ENCODE data around the gene COL27A1.

Gene COL27A1

DNA sequence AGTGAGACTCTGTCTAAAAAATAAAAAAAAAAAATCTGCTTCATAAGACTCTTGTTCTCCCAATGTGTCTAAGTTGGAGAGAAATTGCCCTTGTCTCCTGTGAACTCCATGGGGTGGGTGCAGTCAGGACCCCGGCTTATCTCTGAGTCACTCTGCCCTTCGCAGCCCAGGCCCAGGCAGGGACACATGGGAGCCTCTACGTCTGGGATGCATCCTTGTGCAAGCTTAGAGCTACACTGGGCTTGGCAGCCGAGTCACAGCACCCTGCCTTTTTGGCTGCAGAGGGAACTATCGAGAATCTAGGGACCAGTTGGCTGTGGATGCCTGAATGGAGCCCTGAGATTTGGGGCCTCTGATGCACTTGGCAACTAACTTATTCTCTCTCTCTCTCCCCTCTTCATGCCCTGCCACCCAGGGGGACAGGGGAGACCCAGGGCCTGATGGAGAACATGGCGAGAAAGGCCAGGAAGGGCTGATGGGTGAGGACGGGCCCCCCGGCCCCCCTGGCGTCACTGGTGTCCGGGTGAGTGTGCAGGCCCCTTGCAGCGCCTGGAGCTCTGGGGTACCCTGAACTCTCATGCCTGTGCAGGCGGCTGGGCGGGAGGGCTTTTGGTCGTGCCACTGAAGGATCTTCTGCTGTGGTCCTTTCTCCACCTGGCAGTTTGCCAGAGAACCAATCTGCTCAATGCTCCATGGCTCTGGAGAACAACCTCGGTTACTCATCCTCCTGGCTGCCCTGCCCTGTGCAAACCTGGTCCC lies 120.1 kb downstream of the COL27A1 start:
- no peak for DNase-seq (ENCODE audit: low read depth)
- no peak overlapping the region for H3K4me3 ChIP-seq (ENCODE audit: control insufficient read depth, low read depth, low read length)

DNA sequence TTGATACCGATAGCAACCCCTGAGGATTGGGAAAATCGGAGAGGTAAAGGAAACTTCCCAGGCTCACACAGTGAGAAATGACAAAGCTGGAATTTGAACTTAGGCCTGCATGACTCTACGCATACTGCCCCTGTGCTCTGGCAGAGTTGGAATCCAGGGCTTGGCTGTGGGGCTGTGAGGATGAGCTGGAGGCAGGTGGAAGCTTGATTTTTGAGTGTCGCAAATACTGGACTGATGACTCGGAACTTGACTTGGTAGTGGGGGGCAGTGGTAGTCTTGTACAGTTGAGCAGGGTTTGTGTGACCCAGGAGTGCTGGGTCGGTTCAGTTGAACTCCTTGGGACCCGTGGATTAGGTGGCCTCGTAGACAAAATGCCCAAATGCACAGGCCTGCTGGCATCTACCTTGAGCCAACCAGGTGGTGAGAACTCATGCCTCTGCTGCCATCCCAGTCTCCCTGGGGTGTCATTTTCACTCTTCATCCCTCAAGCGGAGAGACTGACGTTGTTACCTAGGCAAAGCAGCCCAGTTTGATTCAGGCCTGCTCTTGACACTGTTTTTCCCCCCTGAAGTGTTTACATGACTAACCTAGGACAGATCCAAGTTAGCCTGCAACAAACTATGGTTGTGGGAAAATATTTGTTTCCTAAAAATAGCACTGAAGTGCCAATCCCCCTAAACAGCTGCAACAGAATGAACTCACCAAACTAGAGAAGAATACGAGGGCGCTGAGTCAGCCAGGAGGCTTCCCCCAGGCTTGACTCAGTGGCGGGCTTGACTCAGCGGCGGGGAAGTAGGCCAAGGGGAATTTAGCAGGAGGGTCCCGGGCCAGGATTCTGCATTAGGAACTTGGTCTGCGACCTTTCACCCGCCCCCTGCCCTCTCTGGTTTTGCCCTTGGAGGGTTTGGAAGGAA lies 121.8 kb downstream of the COL27A1 start:
- peak; percentile 93 for DNase-seq (ENCODE audit: low read depth)

More for the DNA sequence above, 120.1 kb downstream of the COL27A1 start:
- TF ChIP-seq, protein P1, sequence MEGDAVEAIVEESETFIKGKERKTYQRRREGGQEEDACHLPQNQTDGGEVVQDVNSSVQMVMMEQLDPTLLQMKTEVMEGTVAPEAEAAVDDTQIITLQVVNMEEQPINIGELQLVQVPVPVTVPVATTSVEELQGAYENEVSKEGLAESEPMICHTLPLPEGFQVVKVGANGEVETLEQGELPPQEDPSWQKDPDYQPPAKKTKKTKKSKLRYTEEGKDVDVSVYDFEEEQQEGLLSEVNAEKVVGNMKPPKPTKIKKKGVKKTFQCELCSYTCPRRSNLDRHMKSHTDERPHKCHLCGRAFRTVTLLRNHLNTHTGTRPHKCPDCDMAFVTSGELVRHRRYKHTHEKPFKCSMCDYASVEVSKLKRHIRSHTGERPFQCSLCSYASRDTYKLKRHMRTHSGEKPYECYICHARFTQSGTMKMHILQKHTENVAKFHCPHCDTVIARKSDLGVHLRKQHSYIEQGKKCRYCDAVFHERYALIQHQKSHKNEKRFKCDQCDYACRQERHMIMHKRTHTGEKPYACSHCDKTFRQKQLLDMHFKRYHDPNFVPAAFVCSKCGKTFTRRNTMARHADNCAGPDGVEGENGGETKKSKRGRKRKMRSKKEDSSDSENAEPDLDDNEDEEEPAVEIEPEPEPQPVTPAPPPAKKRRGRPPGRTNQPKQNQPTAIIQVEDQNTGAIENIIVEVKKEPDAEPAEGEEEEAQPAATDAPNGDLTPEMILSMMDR (IDR thresholded peaks at IDR 0.05; ENCODE audit: control insufficient read depth, insufficient read depth, low read depth, low read length, missing control alignments): no peak

DNA sequence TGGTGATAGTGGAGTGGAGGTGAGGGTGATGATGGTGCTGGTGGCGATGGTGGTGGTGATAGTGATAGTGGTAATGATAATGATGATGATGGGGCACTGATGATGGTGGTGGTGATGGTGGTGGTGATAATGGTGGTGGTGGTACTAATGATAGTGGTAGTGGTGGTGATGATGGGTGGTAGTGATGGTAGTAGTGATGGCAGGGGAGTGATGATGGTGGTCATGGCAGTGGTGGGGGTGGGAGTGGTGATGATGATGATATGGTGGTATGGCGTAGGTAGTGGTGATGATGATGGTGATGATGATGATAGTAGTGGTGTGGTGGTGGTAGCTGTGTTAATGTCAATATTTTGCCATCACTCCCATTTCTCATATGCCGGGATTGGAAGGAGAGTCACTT lies 123.0 kb downstream of the COL27A1 start:
- TF ChIP-seq, protein P1 (IDR thresholded peaks at IDR 0.05; ENCODE audit: control insufficient read depth, insufficient read depth, low read depth, low read length, missing control alignments): no peak
- no peak overlapping the region for H3K4me3 ChIP-seq (ENCODE audit: control insufficient read depth, low read depth, low read length)
- DNase-seq (ENCODE audit: low read depth): no peak

More for the DNA sequence above, 121.8 kb downstream of the COL27A1 start:
- TF ChIP-seq, protein P1 (IDR thresholded peaks at IDR 0.05; ENCODE audit: control insufficient read depth, insufficient read depth, low read depth, low read length, missing control alignments): no peak
- H3K4me3 ChIP-seq (ENCODE audit: control insufficient read depth, low read depth, low read length): no peak overlapping the region

DNA sequence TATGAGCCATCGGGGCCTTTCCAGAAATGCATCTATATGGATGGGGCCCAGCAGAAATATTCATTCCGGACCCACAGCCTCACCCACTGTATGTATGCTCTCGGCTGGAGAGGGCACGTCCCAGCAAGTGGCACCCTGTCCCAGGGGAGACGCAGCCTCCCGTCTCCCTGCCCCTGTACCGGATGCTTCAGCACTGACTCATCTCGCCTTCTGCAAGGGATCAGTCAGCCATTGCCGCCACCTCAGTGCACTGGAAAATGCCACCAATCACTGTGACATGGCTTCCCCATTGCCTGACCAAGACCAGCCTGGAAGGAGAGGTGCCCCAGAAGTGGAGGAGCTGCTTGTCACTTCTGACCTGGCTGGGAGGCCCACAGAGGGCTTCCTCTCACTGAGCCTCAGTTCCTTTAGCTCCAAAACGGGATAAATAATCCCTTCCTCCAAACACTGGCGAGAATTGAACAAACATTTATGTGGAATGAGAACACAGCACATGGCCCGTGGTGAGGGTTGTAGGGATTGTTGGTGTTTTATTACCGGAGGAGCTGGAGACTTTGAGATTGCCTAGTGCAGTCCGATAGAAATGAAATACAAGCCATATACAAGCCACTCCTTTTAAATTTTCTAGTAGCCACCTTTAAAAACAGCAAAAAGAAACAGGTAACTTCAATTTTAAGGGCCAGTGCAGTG lies 123.7 kb downstream of the COL27A1 start:
- DNase-seq (ENCODE audit: low read depth): no peak
- H3K4me3 ChIP-seq (ENCODE audit: control insufficient read depth, low read depth, low read length): no peak overlapping the region
- TF ChIP-seq, protein P1 (IDR thresholded peaks at IDR 0.05; ENCODE audit: control insufficient read depth, insufficient read depth, low read depth, low read length, missing control alignments): no peak

DNA sequence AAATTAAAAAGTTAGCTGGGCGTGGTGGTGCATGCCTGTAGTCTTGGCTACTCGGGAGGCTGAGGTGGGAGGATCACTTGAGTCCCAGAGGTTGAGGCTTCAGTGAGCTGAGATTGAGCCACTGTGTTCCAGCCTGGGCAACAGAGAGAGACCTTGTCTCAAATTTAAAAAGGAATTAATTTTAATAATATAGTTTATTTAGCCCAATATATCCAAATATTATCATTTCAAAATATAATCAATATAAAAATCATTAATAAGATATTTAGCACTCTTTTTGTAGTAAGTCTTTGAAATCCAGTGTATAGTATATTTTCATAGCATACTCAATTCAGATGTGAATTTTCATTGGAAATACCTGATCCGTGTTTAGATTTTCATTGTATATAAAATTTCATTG lies 124.4 kb downstream of the COL27A1 start:
- TF ChIP-seq, protein P1 (IDR thresholded peaks at IDR 0.05; ENCODE audit: control insufficient read depth, insufficient read depth, low read depth, low read length, missing control alignments): no peak
- DNase-seq (ENCODE audit: low read depth): no peak

More for the DNA sequence above, 124.4 kb downstream of the COL27A1 start:
- H3K4me3 ChIP-seq (ENCODE audit: control insufficient read depth, low read depth, low read length): no peak overlapping the region
